DND-41 (cell line): ENCODE data around the gene PEAK1.

Experiments used
- ATAC-seq: fragments of 200-7000 bp; cut with Tn5 transposase; 3 replicates; pipeline ENCODE4 v1.9.1; 2021; ENCODE audit warnings: low read depth; ENCODE audit not compliant: insufficient read depth
- DNase-seq: peaks from one replicate; pipeline ENCODE4 v3.0.0-alpha.2; 2020
- H2AFZ ChIP-seq: 2 replicates; pipeline ENCODE4 v1.6.0; 2012; ENCODE audit warnings: low read depth, low read length
- H3K27ac ChIP-seq: 2 replicates; pipeline ENCODE4 v1.5.1; 2012; ENCODE audit warnings: low read length, inconsistent platforms
- H3K27me3 ChIP-seq: fragments of 200-600 bp; sonication (generic); 2 replicates; pipeline ENCODE4 v1.6.0; 2012; ENCODE audit warnings: low read length, mild to moderate bottlenecking, inconsistent platforms; ENCODE audit not compliant: insufficient read depth, poor library complexity
- H3K36me3 ChIP-seq: 2 replicates; pipeline ENCODE4 v1.5.1; 2012; ENCODE audit warnings: low read length, inconsistent platforms; ENCODE audit not compliant: insufficient read depth
- H3K4me1 ChIP-seq: 2 replicates; pipeline ENCODE4 v1.5.1; 2012; ENCODE audit warnings: mild to moderate bottlenecking, low read length; ENCODE audit not compliant: insufficient read depth
- H3K4me2 ChIP-seq: 2 replicates; pipeline ENCODE4 v1.6.0; 2012; ENCODE audit warnings: mild to moderate bottlenecking, moderate library complexity, low read length, inconsistent platforms; ENCODE audit not compliant: insufficient read depth
- H3K4me3 ChIP-seq, 2 experiments: fragments of 200-600 bp in 1 of 2; shearing (Covaris generic) in 1 of 2; 2 replicates each; pipeline ENCODE4 v1.5.1; 2012 to 2016; ENCODE audit warnings: inconsistent platforms in 2 of 2, low read length in 2 of 2, mild to moderate bottlenecking in 2 of 2, low read depth in 1 of 2, moderate library complexity in 1 of 2
- H3K79me2 ChIP-seq: 2 replicates; pipeline ENCODE4 v1.6.0; 2012; ENCODE audit warnings: low read length, inconsistent platforms; ENCODE audit not compliant: insufficient read depth
- H3K9ac ChIP-seq: 2 replicates; pipeline ENCODE4 v1.6.0; 2012; ENCODE audit warnings: low read depth, mild to moderate bottlenecking, inconsistent platforms, low read length, moderate library complexity
- H3K9me3 ChIP-seq: 2 replicates; pipeline ENCODE4 v1.5.1; 2012; ENCODE audit warnings: low read length, moderate library complexity, mild to moderate bottlenecking, inconsistent platforms; ENCODE audit not compliant: insufficient read depth, severe bottlenecking
- H4K20me1 ChIP-seq: 2 replicates; pipeline ENCODE4 v1.6.0; 2012; ENCODE audit warnings: low read length; ENCODE audit not compliant: insufficient read depth
- EZH2 ChIP-seq: IDR thresholded peaks from 3 replicates; pipeline ENCODE4 v1.6.1; 2012; ENCODE audit warnings: borderline replicate concordance, low read depth, mild to moderate bottlenecking, moderate library complexity, low read length, inconsistent platforms; ENCODE audit not compliant: severe bottlenecking
- TF ChIP-seq, protein P1 (sequence below): IDR thresholded peaks from 2 replicates; pipeline ENCODE4 v1.5.1; 2012; ENCODE audit warnings: borderline replicate concordance, low read length, moderate library complexity, mild to moderate bottlenecking; ENCODE audit not compliant: poor library complexity, severe bottlenecking; ENCODE audit errors: extremely low read depth

PEAK1 gene

DNA sequence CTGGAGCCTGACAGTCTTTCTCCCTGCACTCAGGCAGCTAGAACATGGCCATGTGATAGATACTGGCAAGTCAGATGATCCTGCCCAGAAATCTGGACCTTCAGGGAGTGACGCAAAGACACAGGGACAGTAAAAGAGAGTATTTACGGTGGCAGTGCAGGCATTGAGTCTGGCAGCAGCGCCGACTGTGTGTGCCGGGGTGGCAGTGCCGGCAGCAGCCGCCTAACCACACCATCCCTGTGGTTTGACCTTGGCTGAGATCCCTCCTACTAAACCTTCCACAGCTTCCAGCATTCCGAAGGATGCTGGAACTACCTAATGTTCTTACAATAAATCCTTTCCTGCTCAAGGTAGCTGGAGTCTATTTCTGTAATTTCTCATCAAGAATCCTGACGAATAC lies 344.4 kb downstream of the PEAK1 start:
- H2AFZ ChIP-seq, result no peak overlapping the region
- no peak for DNase-seq

GRCh38 chr15:77074350-77074749 lies 345.6 kb downstream of the PEAK1 start:
- H2AFZ ChIP-seq, result no peak overlapping the region
- DNase-seq, result no peak
- H3K9me3 ChIP-seq, result no peaks in the 10 kb centered on the region
- no peak overlapping the region for H3K27ac ChIP-seq
- H3K9ac ChIP-seq, result no peak overlapping the region
- H3K36me3 ChIP-seq, result no peaks in the 10 kb centered on the region
- no peaks in the 10 kb centered on the region for H3K27me3 ChIP-seq
- TF ChIP-seq, protein P1, sequence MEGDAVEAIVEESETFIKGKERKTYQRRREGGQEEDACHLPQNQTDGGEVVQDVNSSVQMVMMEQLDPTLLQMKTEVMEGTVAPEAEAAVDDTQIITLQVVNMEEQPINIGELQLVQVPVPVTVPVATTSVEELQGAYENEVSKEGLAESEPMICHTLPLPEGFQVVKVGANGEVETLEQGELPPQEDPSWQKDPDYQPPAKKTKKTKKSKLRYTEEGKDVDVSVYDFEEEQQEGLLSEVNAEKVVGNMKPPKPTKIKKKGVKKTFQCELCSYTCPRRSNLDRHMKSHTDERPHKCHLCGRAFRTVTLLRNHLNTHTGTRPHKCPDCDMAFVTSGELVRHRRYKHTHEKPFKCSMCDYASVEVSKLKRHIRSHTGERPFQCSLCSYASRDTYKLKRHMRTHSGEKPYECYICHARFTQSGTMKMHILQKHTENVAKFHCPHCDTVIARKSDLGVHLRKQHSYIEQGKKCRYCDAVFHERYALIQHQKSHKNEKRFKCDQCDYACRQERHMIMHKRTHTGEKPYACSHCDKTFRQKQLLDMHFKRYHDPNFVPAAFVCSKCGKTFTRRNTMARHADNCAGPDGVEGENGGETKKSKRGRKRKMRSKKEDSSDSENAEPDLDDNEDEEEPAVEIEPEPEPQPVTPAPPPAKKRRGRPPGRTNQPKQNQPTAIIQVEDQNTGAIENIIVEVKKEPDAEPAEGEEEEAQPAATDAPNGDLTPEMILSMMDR, result no peak
- no peak for TF ChIP-seq EZH2
- H3K4me3 ChIP-seq, result no peak overlapping the region
- H4K20me1 ChIP-seq, result peaks cover 5% of the 10 kb centered on the region
- no peak for ATAC-seq
- peaks cover 12% of the 10 kb centered on the region for H3K4me1 ChIP-seq
- peaks cover 12% of the 10 kb centered on the region for H3K79me2 ChIP-seq
- no peak overlapping the region for H3K4me2 ChIP-seq

More for the DNA sequence above, 344.4 kb downstream of the PEAK1 start:
- no peak overlapping the region for H3K9ac ChIP-seq
- H3K9me3 ChIP-seq, result no peaks in the 10 kb centered on the region
- peaks cover under 1% of the 10 kb centered on the region for H3K79me2 ChIP-seq
- H3K4me1 ChIP-seq, result peaks cover 6% of the 10 kb centered on the region
- H3K27ac ChIP-seq, result no peak overlapping the region
- ATAC-seq, result no peak
- H3K27me3 ChIP-seq, result no peaks in the 10 kb centered on the region
- TF ChIP-seq EZH2, result no peak
- TF ChIP-seq, protein P1, result no peak
- no peak overlapping the region for H3K4me3 ChIP-seq
- no peak overlapping the region for H3K4me2 ChIP-seq
- H4K20me1 ChIP-seq, result no peaks in the 10 kb centered on the region
- H3K36me3 ChIP-seq, result no peaks in the 10 kb centered on the region

DNA sequence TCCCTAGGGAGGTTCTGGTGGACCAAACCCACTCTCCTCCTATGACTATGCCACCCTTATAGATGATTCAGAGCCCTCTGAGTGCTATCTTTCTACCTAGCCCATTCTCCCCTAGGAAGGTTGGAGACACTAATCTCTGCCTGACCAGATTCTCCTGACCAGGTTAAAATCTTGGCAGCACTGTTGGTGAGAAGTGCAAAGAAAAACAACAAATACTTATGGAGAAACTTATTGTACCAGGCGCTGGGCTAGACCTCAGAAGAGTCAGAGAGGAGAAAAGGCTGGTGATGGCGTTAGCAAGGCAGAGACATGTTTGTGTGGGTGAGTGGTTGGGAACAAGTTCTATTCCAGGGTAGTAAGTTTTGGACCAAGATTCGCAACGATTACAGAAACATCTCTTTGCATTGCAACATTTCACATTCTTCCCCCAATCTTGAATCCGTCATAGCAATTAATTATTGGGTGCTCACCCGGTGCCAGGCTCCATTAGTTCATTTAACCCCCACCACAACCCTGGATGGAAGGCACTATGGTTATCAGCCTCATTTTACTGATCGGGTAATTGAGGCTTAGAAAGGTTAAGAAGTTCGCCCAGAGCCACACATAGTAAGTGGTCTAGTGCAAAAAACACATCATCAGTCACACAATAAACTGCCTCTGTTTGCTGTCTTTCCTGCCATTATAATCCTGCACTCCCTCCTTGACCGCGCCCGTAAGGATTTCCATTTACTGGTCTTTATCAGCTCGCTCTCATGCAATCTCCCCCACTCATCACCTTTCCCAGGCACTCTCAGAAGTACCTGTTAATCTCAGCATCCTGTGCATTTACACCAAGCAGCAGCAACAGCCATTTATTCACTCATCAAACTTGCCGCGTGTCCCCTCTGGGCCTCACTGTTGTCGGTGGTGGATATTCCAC lies 348.3 kb downstream of the PEAK1 start:
- DNase-seq, result no peak
- H3K4me3 ChIP-seq, result peak overlapping the region in 1 of 2 experiments; percentile 79; a peak in 2 of 4 replicates
- no peak for ATAC-seq

More for the DNA sequence above, 348.3 kb downstream of the PEAK1 start:
- Histone ChIP-seq H3K27ac (peak overlapping the region; percentile 43; the same call in 1 of the 2 replicates), H3K36me3 (no peaks in the 10 kb centered on the region), H2AFZ (peak overlapping the region; percentile 84), H3K4me2 (peak overlapping the region; percentile 73), H3K9ac (peak overlapping the region; percentile 84; the same call in 1 of the 2 replicates), H4K20me1 (peaks cover 19% of the 10 kb centered on the region), H3K79me2 (peaks cover 40% of the 10 kb centered on the region), H3K4me1 (peaks cover 28% of the 10 kb centered on the region), H3K27me3 (no peaks in the 10 kb centered on the region), H3K9me3 (no peaks in the 10 kb centered on the region)
- TF ChIP-seq EZH2, result no peak
- TF ChIP-seq, protein P1, result no peak
